Measurements from ENCODE around the gene AOPEP. TPM values are rescaled to one million over a fixed set of nuclear protein-coding genes. Genes with fewer than 3 reads are reported as not detected.

Gene AOPEP
- polyA plus RNA-seq, 1 of the 3 experiments (the other 2 are of a cell fraction) = 54.6 TPM

DNA sequence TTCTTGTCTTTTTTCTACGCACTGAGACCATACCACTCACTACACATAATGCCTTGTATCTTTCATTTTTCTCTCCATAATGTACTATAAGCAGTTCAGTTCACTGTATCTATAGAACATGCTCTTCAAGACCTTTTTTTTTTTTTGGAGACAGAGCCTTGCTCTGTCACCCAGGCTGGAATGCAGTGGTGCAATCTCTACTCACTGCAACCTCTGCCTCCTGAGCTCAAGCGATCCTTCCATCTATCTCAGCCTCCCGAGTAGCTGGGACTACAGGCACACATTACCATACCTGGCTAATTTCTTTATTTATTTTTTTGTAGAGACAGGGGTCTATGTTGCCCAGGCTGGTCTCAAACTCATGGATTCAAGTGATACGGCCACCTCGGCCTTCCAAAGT is 382.3 kb downstream of the AOPEP start:
- H3K4me2 ChIP-seq = no peak overlapping the region
- no peaks in the 10 kb centered on the region for H3K9me3 ChIP-seq
- TF ChIP-seq, protein P1, sequence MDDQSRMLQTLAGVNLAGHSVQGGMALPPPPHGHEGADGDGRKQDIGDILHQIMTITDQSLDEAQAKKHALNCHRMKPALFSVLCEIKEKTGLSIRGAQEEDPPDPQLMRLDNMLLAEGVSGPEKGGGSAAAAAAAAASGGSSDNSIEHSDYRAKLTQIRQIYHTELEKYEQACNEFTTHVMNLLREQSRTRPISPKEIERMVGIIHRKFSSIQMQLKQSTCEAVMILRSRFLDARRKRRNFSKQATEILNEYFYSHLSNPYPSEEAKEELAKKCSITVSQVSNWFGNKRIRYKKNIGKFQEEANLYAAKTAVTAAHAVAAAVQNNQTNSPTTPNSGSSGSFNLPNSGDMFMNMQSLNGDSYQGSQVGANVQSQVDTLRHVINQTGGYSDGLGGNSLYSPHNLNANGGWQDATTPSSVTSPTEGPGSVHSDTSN (IDR thresholded peaks at IDR 0.05) = no peak
- TF ChIP-seq SMC3 (IDR thresholded peaks at IDR 0.05; ENCODE audit: low read depth, low read length) (no peak), NRF1 (IDR thresholded peaks at IDR 0.05; ENCODE audit: low read depth, low read length) (no peak), RAD21 (IDR thresholded peaks at IDR 0.05; ENCODE audit: low read length) (no peak), SIN3A (IDR thresholded peaks at IDR 0.05; ENCODE audit: borderline replicate concordance, low read depth, low read length) (no peak), EP300 (IDR thresholded peaks at IDR 0.05; ENCODE audit: borderline replicate concordance in 1 of 2, low read depth in 1 of 2, low read length in 1 of 2) (no peak), FOSL2 (IDR thresholded peaks at IDR 0.05; ENCODE audit: borderline replicate concordance, low read depth) (no peak), EZH2phosphoT487 (IDR thresholded peaks at IDR 0.05; ENCODE audit: borderline replicate concordance, low read depth) (no peak), ELF1 (IDR thresholded peaks at IDR 0.05) (no peak)
- TF ChIP-seq, protein P2, sequence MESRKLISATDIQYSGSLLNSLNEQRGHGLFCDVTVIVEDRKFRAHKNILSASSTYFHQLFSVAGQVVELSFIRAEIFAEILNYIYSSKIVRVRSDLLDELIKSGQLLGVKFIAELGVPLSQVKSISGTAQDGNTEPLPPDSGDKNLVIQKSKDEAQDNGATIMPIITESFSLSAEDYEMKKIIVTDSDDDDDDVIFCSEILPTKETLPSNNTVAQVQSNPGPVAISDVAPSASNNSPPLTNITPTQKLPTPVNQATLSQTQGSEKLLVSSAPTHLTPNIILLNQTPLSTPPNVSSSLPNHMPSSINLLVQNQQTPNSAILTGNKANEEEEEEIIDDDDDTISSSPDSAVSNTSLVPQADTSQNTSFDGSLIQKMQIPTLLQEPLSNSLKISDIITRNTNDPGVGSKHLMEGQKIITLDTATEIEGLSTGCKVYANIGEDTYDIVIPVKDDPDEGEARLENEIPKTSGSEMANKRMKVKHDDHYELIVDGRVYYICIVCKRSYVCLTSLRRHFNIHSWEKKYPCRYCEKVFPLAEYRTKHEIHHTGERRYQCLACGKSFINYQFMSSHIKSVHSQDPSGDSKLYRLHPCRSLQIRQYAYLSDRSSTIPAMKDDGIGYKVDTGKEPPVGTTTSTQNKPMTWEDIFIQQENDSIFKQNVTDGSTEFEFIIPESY (IDR thresholded peaks at IDR 0.05; ENCODE audit: borderline replicate concordance, low read depth) = no peak
- TF ChIP-seq, protein P3, sequence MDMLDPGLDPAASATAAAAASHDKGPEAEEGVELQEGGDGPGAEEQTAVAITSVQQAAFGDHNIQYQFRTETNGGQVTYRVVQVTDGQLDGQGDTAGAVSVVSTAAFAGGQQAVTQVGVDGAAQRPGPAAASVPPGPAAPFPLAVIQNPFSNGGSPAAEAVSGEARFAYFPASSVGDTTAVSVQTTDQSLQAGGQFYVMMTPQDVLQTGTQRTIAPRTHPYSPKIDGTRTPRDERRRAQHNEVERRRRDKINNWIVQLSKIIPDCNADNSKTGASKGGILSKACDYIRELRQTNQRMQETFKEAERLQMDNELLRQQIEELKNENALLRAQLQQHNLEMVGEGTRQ (IDR thresholded peaks at IDR 0.05; ENCODE audit: borderline replicate concordance, low read depth, low read length) = no peak
- TF ChIP-seq, protein P4, sequence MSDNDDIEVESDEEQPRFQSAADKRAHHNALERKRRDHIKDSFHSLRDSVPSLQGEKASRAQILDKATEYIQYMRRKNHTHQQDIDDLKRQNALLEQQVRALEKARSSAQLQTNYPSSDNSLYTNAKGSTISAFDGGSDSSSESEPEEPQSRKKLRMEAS (IDR thresholded peaks at IDR 0.05; ENCODE audit: low read depth) = no peak
- TF ChIP-seq, protein P5, sequence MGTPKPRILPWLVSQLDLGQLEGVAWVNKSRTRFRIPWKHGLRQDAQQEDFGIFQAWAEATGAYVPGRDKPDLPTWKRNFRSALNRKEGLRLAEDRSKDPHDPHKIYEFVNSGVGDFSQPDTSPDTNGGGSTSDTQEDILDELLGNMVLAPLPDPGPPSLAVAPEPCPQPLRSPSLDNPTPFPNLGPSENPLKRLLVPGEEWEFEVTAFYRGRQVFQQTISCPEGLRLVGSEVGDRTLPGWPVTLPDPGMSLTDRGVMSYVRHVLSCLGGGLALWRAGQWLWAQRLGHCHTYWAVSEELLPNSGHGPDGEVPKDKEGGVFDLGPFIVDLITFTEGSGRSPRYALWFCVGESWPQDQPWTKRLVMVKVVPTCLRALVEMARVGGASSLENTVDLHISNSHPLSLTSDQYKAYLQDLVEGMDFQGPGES (IDR thresholded peaks at IDR 0.05; ENCODE audit: low read depth, low read length) = no peak
- no peaks in the 10 kb centered on the region for H3K79me2 ChIP-seq (ENCODE audit: insufficient read depth)
- H3K27me3 ChIP-seq (ENCODE audit: insufficient read depth) = no peaks in the 10 kb centered on the region
- H3K27ac ChIP-seq (ENCODE audit: low read depth in 2 of 2, low read length in 1 of 2) = no peak overlapping the region
- no peak overlapping the region for H2AFZ ChIP-seq (ENCODE audit: low read depth)
- H3K4me1 ChIP-seq (ENCODE audit: control insufficient read depth in 1 of 2, insufficient read depth in 2 of 2, low read depth in 1 of 2, low read length in 1 of 2) = peaks cover 0 to 20% of the 10 kb centered on the region in 2 experiments; a peak in 1 of 4 replicates
- DNase-seq = no peak
- peaks cover 22 to 50% of the 10 kb centered on the region in 2 experiments for H3K36me3 ChIP-seq (replicated peaks in 1 of 2; ENCODE audit: control insufficient read depth in 1 of 2, insufficient read depth in 2 of 2, low read length in 1 of 2)
- H3K4me3 ChIP-seq (ENCODE audit: low read depth in 2 of 2, low read length in 1 of 2) = no peak overlapping the region
- no peaks in the 10 kb centered on the region for H3K9me2 ChIP-seq
- WGBS (ENCODE audit: low lambda C conversion rate) = 98% methylated on average over 5 of the region's 5 CpGs
- no peaks in the 10 kb centered on the region for H3F3A ChIP-seq (replicated peaks; ENCODE audit: insufficient read depth)
- POLR2A ChIA-PET = no interaction called here
- no peaks in the 10 kb centered on the region for H4K20me1 ChIP-seq (ENCODE audit: insufficient read depth)
- CTCF ChIA-PET = interaction anchor here (1.5 kb wide), 1 partner anchor 19 kb away, joined by 9 read pairs; no protein-coding TSS in a partner anchor
- H3K9ac ChIP-seq = no peak overlapping the region
